ENCODE results near the gene RPP38.

Gene RPP38

GRCh38 chr10:15075421-15075820 lies 21.7 kb upstream of the RPP38 start:
- no peak overlapping the region for H2AFZ ChIP-seq (ENCODE audit: low read depth, low read length)
- H3K9me3 ChIP-seq (ENCODE audit: insufficient read depth, low read length, severe bottlenecking): no peaks in the 10 kb centered on the region
- H3K4me1 ChIP-seq (ENCODE audit: insufficient read depth, low read length): no peaks in the 10 kb centered on the region
- H3K79me2 ChIP-seq (ENCODE audit: insufficient read depth, low read length): no peaks in the 10 kb centered on the region
- no peak overlapping the region for H3K4me2 ChIP-seq (ENCODE audit: insufficient read depth, low read length)
- TF ChIP-seq CTCF (IDR thresholded peaks at IDR 0.05; ENCODE audit: borderline replicate concordance, extremely low read depth, low read length, poor library complexity, severe bottlenecking): no peak
- H3K27me3 ChIP-seq (ENCODE audit: insufficient read depth, low read length, poor library complexity): no peaks in the 10 kb centered on the region
- H3K4me3 ChIP-seq (ENCODE audit: low read depth in 1 of 2, low read length in 2 of 2): no peak overlapping the region
- no peak for ATAC-seq (ENCODE audit: insufficient read depth, low read depth)
- no peaks in the 10 kb centered on the region for H4K20me1 ChIP-seq (ENCODE audit: insufficient read depth, low read length)
- H3K27ac ChIP-seq (ENCODE audit: low read length): no peak overlapping the region
- peaks cover 15% of the 10 kb centered on the region; the same call in 1 of the 2 replicates for H3K36me3 ChIP-seq (ENCODE audit: insufficient read depth, low read length)
- H3K9ac ChIP-seq (ENCODE audit: low read depth, low read length): no peak overlapping the region
- DNase-seq: no peak

- H3K4me3 ChIP-seq (ENCODE audit: low read depth in 1 of 2, low read length in 2 of 2): no peak overlapping the region
- H3K36me3 ChIP-seq (ENCODE audit: insufficient read depth, low read length): no peaks in the 10 kb centered on the region; the same call in 1 of the 2 replicates
- no peak overlapping the region for H2AFZ ChIP-seq (ENCODE audit: low read depth, low read length)
- H3K4me2 ChIP-seq (ENCODE audit: insufficient read depth, low read length): no peak overlapping the region
- DNase-seq (no peak), ATAC-seq (ENCODE audit: insufficient read depth, low read depth) (no peak)
- H3K4me1 ChIP-seq (ENCODE audit: insufficient read depth, low read length): peaks cover 15% of the 10 kb centered on the region
- peaks cover 13% of the 10 kb centered on the region for H3K79me2 ChIP-seq (ENCODE audit: insufficient read depth, low read length)
- no peak overlapping the region for H3K27ac ChIP-seq (ENCODE audit: low read length)
- TF ChIP-seq EZH2 (IDR thresholded peaks at IDR 0.05; ENCODE audit: borderline replicate concordance, low read depth, low read length, severe bottlenecking) (no peak), CTCF (IDR thresholded peaks at IDR 0.05; ENCODE audit: borderline replicate concordance, extremely low read depth, low read length, poor library complexity, severe bottlenecking) (no peak)
- no peaks in the 10 kb centered on the region for H3K27me3 ChIP-seq (ENCODE audit: insufficient read depth, low read length, poor library complexity)
- 0 out of 2 replicates have a peak, but pooled peaks cover 3% of the 10 kb centered on the region for H4K20me1 ChIP-seq (ENCODE audit: insufficient read depth, low read length)
- H3K9ac ChIP-seq (ENCODE audit: low read depth, low read length): no peak overlapping the region
- H3K9me3 ChIP-seq (ENCODE audit: insufficient read depth, low read length, severe bottlenecking): no peaks in the 10 kb centered on the region
Measured at GRCh38 chr10:15083674-15084501, 13.3 kb upstream of the RPP38 start.

GRCh38 chr10:15084502-15084922 lies 12.6 kb upstream of the RPP38 start:
- H3K27me3 ChIP-seq (ENCODE audit: insufficient read depth, low read length, poor library complexity): no peaks in the 10 kb centered on the region
- no peak overlapping the region for H3K4me2 ChIP-seq (ENCODE audit: insufficient read depth, low read length)
- no peaks in the 10 kb centered on the region for H3K9me3 ChIP-seq (ENCODE audit: insufficient read depth, low read length, severe bottlenecking)
- no peak overlapping the region for H3K4me3 ChIP-seq (ENCODE audit: low read depth in 1 of 2, low read length in 2 of 2)
- TF ChIP-seq EZH2 (IDR thresholded peaks at IDR 0.05; ENCODE audit: borderline replicate concordance, low read depth, low read length, severe bottlenecking) (no peak), CTCF (IDR thresholded peaks at IDR 0.05; ENCODE audit: borderline replicate concordance, extremely low read depth, low read length, poor library complexity, severe bottlenecking) (no peak)
- 0 out of 2 replicates have a peak, but pooled peaks cover 3% of the 10 kb centered on the region for H4K20me1 ChIP-seq (ENCODE audit: insufficient read depth, low read length)
- H3K36me3 ChIP-seq (ENCODE audit: insufficient read depth, low read length): no peaks in the 10 kb centered on the region; the same call in 1 of the 2 replicates
- H3K4me1 ChIP-seq (ENCODE audit: insufficient read depth, low read length): peaks cover 18% of the 10 kb centered on the region
- no peak overlapping the region for H3K9ac ChIP-seq (ENCODE audit: low read depth, low read length)
- H2AFZ ChIP-seq (ENCODE audit: low read depth, low read length): no peak overlapping the region
- H3K79me2 ChIP-seq (ENCODE audit: insufficient read depth, low read length): peaks cover 13% of the 10 kb centered on the region
- ATAC-seq (ENCODE audit: insufficient read depth, low read depth): no peak
- no peak overlapping the region for H3K27ac ChIP-seq (ENCODE audit: low read length)
- no peak for DNase-seq
